Neural crest cell (in vitro differentiated cells): ENCODE data around the gene CTAGE9. TPM values are rescaled to one million over a fixed set of nuclear protein-coding genes. Genes with fewer than 3 reads are reported as not detected.

ENCODE experiments used
- DNase-seq: peaks from one replicate; pipeline ENCODE4 v3.0.0; 2021; ENCODE audit warnings: low read depth, mixed read lengths, low spot score
- H3K27ac Mint-ChIP-seq: one replicate; pipeline ENCODE4 v1.8.0; 2021; ENCODE audit warnings: mild to moderate bottlenecking, mixed read lengths; ENCODE audit not compliant: unreplicated experiment
- H3K27me3 Mint-ChIP-seq: 2 replicates; pipeline ENCODE4 v1.8.0; 2021; ENCODE audit warnings: low read depth, mild to moderate bottlenecking, mixed read lengths
- H3K36me3 Mint-ChIP-seq: 2 replicates; pipeline ENCODE4 v1.8.0; 2021; ENCODE audit warnings: low read depth, mild to moderate bottlenecking, mixed read lengths
- H3K4me1 Mint-ChIP-seq: 2 replicates; pipeline ENCODE4 v1.8.0; 2021; ENCODE audit warnings: mixed read lengths
- H3K4me3 Mint-ChIP-seq: one replicate; pipeline ENCODE4 v1.8.0; 2021; ENCODE audit warnings: mild to moderate bottlenecking, mixed read lengths
- H3K9me3 Mint-ChIP-seq: 2 replicates; pipeline ENCODE4 v1.8.0; 2021; ENCODE audit warnings: mixed read lengths
- total RNA-seq: library from RNA; stranded (reverse); gene quantifications from 2 replicates; pipeline ENCODE4 v1.2.1, GENCODE V29; 2021
- TF ChIP-seq, protein P1 (sequence below): fragments of 200-600 bp; sonication (generic); conservative IDR thresholded peaks from 2 replicates; pipeline ENCODE4 v1.5.0; 2021; ENCODE audit warnings: antibody characterized with exemption, mild to moderate bottlenecking

Gene CTAGE9
- total RNA-seq, 1 donor from 2014 or later: not detected

DNA sequence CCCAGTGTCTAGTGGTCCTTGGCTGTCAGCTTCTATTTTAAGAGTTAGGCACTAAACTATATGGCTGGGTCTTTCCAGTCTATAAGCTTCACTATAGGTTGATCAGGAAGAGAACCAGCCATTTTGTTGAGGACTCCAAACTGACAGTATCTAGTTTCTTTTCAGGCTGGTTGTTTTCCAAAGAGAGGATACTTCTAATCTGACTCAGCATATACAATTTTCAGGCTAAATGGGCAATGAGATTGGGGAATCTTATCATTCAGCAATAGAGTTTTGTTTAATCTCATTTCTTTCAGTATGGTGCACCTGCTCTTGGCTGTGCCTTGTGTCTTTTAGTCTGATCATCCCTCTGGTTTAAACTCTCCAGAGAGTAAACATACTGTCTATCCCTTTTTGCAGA, 20.4 kb upstream of the CTAGE9 start:
- H3K4me3 Mint-ChIP-seq: no peak overlapping the region
- TF ChIP-seq, protein P1, sequence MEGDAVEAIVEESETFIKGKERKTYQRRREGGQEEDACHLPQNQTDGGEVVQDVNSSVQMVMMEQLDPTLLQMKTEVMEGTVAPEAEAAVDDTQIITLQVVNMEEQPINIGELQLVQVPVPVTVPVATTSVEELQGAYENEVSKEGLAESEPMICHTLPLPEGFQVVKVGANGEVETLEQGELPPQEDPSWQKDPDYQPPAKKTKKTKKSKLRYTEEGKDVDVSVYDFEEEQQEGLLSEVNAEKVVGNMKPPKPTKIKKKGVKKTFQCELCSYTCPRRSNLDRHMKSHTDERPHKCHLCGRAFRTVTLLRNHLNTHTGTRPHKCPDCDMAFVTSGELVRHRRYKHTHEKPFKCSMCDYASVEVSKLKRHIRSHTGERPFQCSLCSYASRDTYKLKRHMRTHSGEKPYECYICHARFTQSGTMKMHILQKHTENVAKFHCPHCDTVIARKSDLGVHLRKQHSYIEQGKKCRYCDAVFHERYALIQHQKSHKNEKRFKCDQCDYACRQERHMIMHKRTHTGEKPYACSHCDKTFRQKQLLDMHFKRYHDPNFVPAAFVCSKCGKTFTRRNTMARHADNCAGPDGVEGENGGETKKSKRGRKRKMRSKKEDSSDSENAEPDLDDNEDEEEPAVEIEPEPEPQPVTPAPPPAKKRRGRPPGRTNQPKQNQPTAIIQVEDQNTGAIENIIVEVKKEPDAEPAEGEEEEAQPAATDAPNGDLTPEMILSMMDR: no peak
- peaks cover 9% of the 10 kb centered on the region for H3K9me3 Mint-ChIP-seq
- no peak for DNase-seq
- peaks cover 15% of the 10 kb centered on the region for H3K4me1 Mint-ChIP-seq
- no peaks in the 10 kb centered on the region for H3K27me3 Mint-ChIP-seq
- no peaks in the 10 kb centered on the region for H3K36me3 Mint-ChIP-seq
- no peak overlapping the region for H3K27ac Mint-ChIP-seq

DNA sequence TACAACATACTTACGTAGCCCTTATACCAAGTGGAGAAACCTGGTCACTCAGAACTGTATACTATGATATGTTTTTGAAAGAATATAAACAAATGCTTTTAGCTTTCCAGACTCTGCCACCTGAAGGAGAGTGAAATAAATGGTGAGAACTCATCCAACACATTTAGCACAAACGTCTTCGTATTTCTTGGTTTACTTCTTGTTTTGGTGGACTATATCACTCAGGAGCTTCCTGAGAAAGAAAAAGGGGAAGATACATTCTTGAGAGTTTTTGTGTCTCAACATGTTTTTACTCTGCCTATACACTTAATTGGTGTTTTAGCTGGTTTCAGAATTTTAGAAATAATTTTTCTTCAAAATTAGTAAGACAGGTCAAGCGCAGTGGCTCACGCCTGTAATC, 19.4 kb upstream of the CTAGE9 start:
- Mint-ChIP-seq H3K4me3 (no peak overlapping the region), H3K36me3 (no peaks in the 10 kb centered on the region), H3K9me3 (peaks cover 11% of the 10 kb centered on the region), H3K27ac (no peak overlapping the region), H3K4me1 (peaks cover 15% of the 10 kb centered on the region), H3K27me3 (no peaks in the 10 kb centered on the region)
- DNase-seq: no peak
- TF ChIP-seq, protein P1: no peak

DNA sequence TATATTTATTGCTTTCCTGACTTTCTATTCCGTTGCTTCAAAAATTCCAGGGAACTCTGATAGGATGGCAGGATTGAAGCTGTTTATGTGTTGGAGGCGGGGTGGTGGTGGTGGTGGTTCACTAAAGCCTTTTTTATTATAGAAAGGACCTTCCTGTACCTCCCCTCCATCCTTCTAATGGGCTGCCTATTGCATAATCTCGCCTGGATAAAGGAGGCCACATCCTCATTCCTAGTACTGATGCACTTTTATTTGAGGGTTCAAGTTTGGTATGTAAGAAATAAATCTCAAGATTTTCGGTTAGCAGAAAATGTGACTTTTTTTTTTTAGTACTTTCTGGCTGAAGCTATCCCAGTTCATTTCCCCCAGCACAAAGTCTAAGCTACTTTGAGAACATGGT, 18.7 kb upstream of the CTAGE9 start:
- no peak for DNase-seq
- H3K4me3 Mint-ChIP-seq: no peak overlapping the region
- TF ChIP-seq, protein P1: no peak
- H3K36me3 Mint-ChIP-seq: no peaks in the 10 kb centered on the region
- H3K9me3 Mint-ChIP-seq: peaks cover 11% of the 10 kb centered on the region
- no peaks in the 10 kb centered on the region for H3K27me3 Mint-ChIP-seq
- H3K4me1 Mint-ChIP-seq: peaks cover 15% of the 10 kb centered on the region
- H3K27ac Mint-ChIP-seq: no peak overlapping the region

DNA sequence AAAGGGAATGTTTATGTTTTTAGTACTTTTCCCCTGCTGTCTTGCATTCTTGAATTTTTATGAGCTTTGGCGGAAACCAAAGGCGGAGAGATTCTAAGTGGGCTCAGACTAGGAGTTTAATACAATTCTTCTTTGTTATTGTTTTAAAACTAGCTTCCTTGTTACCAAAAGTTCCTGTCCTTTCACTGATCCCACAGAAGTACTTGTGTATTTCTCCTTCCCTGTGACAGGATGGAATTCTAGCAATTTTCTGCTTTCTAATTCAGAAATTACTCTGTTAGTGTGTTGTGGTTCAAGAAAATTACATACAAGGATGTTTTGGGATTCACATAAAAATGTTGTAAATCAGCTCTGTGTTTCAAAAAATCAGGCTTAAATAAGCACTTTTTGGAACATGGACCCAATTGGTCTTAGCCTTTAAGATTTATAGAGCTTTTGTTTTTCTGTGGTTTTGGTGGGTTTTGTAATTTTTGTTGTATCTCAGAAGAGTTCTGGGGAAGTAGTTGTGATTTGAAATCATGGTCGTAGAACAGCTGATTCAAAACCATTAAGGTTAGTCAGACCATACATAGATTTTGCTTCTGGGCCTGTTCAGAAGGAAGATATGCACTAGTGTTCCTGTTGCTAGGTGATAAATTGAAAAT, 17.6 kb upstream of the CTAGE9 start:
- Mint-ChIP-seq H3K9me3 (peaks cover 11% of the 10 kb centered on the region), H3K4me1 (peaks cover 15% of the 10 kb centered on the region), H3K27ac (no peak overlapping the region)

DNA sequence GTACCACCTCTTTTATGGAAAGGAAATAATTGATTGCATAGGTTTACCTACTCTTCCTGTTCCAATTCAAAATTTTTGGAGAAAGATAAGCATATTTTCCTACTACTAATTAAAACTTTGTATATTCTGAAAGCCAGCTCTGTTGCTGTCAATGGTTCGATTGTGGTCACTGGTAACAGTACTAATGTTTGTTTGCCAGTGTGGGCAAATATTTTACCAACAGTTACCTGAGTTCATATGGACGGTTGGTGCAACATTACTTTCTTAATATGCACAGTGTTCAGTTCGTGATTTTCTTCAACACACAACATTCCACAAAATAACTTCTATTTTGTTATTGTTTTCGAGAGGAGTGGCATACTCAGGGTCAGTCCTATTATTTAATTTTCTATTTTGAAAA, 17.1 kb upstream of the CTAGE9 start:
- no peak for DNase-seq
- Mint-ChIP-seq H3K4me3 (no peak overlapping the region), H3K36me3 (no peaks in the 10 kb centered on the region), H3K9me3 (peaks cover 11% of the 10 kb centered on the region), H3K27me3 (no peaks in the 10 kb centered on the region), H3K4me1 (peaks cover 15% of the 10 kb centered on the region), H3K27ac (no peak overlapping the region)
- TF ChIP-seq, protein P1: no peak

More for the DNA sequence above, 17.6 kb upstream of the CTAGE9 start:
- TF ChIP-seq, protein P1: no peak
- H3K36me3 Mint-ChIP-seq: no peaks in the 10 kb centered on the region
- DNase-seq: no peak
- H3K27me3 Mint-ChIP-seq: no peaks in the 10 kb centered on the region
- no peak overlapping the region for H3K4me3 Mint-ChIP-seq
